CD4-positive, alpha-beta T cell treated with Interleukin-15 for 1 hour (primary cell): ENCODE results near the gene PRDX3.

Source experiments
- DNase-seq: peaks from one replicate; pipeline ENCODE4 v3.0.0-alpha.2; 2020

Gene PRDX3

DNA sequence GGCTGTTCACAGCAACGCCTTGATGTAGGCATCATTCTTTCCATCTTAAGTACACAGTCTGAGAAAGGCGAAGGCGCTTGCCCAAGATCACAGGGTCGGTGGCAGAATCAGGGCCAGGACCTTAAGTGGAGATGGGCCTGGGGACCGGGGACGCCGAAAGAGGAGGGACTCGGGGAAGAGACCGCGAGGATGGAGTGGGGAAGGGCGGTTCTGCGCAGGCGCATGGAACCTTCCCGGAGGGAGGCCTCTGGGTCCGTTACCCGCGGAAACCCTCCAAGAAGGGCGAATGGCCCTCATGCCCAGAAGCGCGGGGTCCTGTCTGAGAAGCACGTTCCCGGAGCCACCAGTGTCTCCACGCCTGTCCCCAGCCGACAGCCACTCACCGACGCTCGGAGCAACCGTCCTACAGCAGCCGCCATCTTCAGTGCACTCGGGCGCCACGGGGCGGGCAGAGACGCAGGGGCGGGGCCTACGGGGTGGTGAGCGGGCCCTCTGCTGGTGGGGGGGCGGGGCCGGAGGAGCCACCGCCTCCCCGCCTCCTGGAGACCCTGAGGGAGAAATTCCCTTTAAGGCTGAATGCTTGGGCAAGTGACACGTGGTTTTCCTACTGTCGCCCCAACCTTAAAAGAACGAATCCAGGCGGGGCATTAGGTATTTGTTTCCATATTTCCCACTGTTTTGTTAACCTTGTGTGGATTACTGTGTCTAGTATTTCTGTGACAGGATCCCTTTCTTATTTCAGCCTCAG lies at the start of gene PRDX3:
PRDX3 (minus strand) TSS at position 441 of the 748 bp plus-strand sequence; CDS start at position 419, 22 bp downstream.
- DNase-seq = peak; percentile 89

DNA sequence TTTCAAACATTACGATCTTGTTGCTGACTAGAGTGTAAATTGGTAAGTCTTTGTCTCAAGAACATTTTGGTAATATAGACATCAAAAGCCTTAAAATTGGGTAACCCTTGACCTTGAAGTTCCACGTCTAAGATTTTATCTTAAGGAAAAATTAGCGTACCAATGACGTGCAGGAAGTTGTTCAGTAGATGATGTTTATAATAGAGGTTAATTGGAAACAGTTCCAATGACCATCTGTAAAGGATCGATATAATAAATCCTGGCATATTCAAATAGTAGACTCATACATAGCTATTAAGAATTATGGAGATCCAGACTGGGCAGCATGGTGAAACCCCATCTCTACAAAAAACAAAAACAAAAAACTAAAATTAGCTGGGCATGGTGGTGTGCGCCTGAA lies 49.2 kb upstream of the PRDX3 start:
- DNase-seq = no peak

DNA sequence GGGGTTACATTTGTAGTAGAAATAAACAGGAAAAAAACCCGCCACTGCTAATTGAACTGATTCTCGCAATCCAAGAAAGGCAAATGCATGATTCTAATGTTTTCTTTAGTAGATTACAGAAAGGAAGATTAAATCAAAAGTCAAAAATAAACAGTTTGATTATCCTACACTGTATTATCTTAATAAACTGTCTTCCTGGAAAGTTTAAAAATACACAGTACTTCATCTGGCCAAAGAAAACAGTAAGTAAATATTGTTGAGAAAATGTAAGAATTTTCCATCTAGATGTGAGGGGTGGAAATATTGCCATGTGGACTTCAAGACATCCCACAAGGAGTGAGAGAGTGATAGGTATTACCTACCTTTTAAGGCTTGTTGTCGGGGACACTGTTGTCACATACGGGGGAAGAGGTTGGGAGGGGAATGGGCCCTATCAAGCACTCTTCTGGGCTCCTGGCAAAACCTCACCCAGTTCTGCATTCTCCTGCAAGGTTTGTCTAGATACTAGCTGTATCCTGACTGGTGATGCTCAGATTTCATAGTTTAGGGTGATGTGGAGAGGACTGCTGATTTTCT lies 46.6 kb upstream of the PRDX3 start:
- DNase-seq = no peak

DNA sequence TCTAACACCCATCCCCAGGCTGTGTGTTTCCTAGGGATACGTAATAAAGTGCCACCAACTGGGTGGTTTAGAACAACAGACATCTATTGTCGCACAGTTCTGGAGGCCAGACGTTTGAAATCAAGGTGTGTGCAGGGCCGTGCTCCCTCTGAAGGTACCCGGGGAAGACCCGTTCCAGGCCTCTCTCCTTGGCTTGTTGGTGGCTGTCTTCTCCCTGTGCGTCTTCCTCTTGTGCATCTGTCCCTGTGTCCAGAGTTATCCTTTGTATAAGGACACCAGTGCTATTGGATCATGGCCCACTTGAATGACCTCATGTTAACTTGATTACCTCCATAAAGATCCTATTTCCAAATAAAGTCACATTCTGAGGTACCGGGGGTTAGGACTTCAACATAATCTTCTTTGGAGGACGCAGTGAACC lies 44.4 kb upstream of the PRDX3 start:
- DNase-seq = no peak

- no peak for DNase-seq
Measured at GRCh38 chr10:119222537-119222936, 43.9 kb upstream of the PRDX3 start.

DNA sequence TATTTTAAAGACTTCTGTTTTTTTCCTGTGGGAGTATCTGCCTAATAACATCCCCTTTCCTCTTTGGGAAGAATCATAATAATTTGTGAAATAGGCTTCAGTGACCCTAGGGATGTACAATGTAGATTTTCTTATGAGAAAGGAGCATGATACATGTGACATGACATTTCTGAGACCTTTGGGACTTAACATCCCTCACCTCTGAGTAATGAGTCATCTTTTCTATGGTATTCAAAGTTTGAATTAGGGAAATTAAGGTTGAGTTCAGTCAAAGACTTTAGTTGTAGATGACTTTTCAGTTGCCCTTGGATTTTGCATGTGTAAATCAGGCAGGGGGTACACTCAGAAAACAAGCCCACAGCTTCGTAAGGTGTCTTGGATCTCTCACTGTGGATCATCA lies 43.1 kb upstream of the PRDX3 start:
- no peak for DNase-seq

- DNase-seq = no peak
Measured at GRCh38 chr10:119221201-119221600, 42.6 kb upstream of the PRDX3 start.

DNA sequence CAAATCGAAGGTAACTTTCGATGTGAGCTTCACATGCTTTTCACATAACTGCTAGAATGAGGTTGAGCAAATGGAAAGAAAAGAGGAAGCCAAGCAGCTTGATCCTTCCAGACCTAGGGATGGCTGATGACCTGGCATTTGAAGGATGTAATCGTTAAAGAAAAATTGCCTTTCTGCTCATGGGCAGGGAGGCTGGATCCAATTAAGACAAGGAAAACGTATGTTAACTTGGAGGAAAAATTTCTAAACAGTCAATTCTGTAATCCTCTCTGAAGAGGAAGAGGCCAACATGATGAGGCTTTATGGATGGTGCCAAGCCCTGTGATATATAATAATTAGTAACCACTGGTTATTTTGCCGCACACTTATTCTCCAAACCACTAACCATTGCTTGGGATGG lies 41.3 kb upstream of the PRDX3 start:
- no peak for DNase-seq

DNA sequence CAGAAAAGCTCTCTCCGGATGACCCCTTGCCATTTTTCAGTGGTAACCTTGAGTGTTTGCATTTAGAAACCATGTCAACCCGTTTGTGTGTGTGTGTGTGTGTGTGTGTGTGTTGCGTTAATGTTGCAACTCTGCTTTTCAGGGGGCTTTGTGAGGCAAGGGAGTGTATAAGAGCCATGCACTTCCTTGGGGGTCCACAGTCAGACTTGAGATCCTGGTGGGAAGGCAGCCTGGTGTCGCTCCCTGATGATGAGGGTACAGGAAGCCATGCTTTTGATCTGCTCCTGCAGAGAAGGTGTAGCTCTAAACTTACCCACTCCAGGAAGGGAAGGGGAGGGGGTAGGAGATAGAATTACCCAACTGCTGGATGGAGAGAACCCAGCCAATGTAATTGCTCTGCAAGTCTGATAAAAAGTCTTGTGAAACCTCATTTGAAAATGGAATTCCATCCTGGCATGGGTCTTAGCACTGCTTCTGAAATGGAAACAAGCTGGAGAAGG lies 39.4 kb upstream of the PRDX3 start:
- no peak for DNase-seq

GRCh38 chr10:119217401-119217800 lies 38.8 kb upstream of the PRDX3 start:
- no peak for DNase-seq

- no peak for DNase-seq
Measured at GRCh38 chr10:119216127-119216526, 37.5 kb upstream of the PRDX3 start.

- DNase-seq = no peak
Measured at GRCh38 chr10:119215371-119215770, 36.8 kb upstream of the PRDX3 start.

GRCh38 chr10:119211625-119212441 lies 33.2 kb upstream of the PRDX3 start:
- no peak for DNase-seq

DNA sequence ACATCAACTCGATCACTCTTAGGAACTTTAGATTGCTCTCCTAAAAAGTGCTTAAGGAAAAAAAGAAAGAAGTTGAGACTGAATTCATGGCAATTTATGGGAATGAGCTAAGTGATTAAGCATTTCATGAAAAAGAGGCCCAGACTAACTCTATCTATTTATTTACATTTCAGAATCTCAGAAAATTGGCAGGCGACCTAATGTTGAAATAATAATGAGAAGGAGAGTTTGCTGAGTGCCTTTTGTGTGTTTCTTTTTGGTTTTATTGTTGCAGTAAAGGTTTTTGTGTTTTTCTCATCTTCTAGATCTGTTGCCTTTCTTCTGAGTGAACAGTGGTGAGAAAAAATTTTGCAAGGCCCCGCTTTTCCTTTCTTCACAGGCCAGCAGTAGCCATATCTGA lies 32.6 kb upstream of the PRDX3 start:
- no peak for DNase-seq

DNA sequence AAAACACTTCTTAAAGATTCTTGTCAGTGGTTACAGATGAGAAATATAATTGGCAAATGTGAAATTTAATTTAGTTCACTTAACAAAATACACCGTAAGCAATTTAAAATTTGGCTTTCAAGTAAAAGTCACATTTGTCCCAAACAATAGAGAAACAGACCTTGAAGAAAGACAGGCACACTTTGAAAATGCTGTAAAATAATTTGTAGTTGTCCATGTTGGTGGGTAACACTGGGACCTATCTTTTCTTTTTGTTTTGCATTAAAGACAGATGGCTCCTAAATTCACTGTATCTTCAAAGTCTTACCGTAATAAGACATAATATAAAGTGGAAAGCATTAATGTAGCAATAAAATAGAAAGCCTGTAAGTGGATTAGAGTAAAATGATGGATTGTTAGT lies 32.0 kb upstream of the PRDX3 start:
- DNase-seq = no peak

DNA sequence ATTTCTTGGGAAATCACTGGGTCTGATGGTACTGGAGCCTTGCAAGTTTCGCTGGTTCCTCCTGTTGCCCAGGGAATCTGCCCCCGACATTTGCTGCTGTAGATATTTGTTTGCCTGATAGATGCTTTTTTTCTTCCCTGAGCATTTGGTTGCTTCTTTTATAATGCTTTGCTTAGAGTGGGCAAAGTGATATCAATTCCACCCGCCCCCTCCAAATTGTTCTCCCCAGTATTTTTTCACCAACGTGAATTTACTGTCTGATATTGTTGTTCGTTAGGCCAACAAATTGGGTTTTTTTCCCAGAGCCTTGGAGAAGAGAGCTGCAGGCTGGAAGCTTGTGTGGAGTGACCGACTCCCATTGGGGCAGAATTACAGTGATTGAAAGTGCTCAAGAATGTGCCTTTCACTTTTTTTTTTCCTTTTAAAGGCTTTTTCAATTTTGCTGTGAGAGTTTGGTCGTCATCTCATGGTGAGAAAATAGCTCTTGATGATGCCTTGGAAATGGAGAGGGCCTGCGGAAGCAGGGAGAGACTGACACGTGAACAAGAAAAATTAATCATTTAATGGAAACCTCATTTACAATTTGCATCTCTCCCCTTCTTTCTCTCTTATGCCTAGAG lies 31.2 kb upstream of the PRDX3 start:
- no peak for DNase-seq

DNA sequence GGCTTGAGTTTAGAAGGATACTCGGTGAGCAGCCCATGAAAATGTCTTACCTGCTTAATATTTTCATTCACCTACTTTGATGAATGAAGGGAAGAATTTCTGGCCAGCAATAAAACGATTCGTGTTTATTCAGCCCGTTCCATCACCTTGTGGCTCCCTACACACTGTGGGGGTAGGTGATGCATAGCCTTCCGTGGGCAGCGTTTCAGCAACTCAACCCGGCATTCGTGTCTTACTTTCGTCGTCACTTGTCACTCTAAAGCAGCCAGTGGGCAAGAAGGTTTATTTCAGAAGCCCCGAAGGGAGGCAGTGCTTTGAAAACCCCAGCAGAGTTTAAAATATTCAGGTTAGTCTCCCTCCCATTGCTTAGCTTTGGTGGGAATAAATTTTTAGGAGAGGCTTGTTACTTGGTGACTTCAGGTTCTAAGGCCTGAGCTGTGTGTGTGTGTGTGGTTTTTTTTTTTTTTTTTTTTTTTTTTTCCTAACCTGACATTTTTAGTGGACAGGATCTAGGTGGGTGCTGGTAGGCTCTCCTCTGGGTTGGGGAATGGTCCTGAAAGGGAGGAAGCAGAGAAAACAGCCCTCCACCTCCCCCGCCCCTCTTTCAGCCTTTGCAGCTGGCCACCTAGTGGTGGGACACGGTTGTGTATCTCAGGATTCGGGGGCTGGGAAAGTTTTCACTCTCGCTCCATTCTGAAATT lies 30.6 kb upstream of the PRDX3 start:
- DNase-seq = peak; percentile 45

DNA sequence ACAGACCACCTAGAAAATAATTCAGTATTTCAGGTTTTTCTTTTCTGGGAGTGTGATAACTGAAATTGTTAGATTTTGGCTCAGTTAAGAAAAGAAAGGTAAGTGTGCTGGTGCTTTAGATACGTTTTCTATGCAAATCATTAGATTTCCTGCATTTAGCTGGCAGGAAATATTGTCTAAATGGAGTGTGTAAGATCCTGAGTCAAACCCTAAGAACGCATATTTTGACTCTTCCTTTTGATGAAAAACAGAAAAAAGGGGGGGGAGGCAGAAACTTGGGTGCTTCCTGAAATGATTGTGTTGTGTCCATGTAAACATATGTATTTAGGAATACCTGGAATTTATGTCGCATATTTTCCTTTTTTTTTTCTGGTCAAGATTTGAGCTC lies 29.9 kb upstream of the PRDX3 start:
- DNase-seq = no peak

DNA sequence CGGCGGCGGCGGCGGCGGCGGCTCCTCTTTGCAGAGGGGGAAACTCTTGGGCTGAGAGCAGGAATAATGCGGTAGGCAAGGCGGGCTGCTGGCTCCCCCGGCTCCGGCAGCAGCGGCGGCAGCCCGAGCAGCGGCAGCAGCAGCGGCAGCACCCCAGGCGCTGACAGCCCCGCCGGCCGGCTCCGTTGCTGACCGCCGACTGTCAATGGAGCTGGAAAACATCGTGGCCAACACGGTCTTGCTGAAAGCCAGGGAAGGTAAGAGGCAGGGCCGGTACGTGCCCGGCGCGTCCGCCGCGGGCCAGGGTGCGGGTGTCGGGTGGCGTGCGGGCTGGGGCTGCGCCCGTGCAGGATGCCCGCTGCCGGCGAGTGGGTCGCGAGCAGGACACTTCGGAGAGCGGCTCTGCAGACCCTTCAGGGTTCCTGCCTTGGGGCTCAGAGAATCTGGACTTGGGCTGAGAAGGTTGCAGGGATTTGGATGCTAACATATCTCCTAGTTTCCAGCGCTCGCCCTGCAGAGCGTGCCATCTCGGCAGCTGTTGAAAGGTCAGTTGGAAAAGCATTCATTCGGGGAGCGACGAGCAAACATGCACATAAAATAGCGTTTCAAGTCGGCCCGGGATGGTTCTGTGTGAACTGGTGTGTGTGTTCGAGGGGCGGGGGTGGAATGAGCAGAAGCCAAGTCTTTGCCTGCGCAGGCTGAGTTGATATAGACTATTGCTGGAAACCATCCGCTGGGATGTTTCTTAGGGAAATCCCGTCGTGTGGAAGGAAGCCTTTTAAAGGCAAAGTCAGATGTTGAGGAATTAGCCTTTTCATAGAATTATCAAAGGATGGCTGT lies 29.3 kb upstream of the PRDX3 start:
- DNase-seq = no peak

GRCh38 chr10:119207366-119207666 lies 28.7 kb upstream of the PRDX3 start, which contains the start of gene GRK5:
TSS of gene GRK5 (plus strand) at chr10:119207571. CDS start at chr10:119207918, 347 bp downstream.
- peak; percentile 99 for DNase-seq

DNA sequence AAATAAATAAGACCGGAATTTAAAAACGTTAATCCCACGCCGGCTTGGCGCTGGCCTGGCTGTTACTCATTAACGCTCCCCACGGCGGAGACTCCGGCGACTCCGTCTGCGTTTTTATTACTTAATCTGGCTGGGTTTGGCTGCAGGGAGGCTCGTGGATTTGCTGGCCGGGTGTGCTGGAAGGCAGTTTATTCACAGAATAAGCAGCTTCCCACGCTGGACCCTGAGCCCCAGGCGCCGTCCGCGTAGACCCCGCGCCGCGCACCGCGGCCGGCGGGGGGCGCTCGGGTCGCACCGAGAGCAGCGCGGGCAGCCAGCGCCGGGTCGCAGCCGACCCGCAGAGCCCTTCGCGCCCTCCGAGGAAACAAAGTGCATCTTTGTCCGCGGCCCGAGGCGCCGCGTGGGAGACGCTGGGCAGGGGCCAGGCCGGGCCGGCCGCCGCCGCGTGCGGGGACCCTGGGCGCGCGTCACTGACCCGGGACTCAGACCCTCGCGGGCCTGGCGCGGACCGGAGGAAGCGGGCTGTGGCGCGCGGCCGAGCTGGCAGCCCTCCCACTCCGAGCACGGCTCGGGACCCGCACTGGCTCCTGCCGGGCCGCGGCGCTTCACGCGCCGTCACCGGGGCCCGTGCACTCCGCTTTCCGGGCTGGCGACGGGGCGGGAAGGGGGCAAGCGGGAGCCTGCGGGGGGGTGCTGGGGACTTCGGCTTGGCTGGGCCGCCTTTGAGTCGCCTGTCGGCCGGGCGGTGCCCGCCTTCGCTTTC lies 28.2 kb upstream of the PRDX3 start:
- DNase-seq = peak; percentile 70
